UCSD-AML1 (cell line): ENCODE data around the gene MIA2.
"Not testable (repeated sequence)": the region's sequence is repeated elsewhere in the genome, so short reads cannot be mapped to it uniquely, and the experiment has no call there.

Experiments used
- DNase-seq: peaks from one replicate; lab custom pipeline; 2025; ENCODE audit not compliant: unreplicated experiment; lab: John Stamatoyannopoulos, UW

Gene MIA2

GRCh38 chr14:39266525-39266870 is 32.8 kb downstream of the MIA2 start:
- no peak for DNase-seq

GRCh38 chr14:39266871-39267607 is 33.3 kb downstream of the MIA2 start:
- peak; percentile 84 for DNase-seq

- no peak for DNase-seq
Observed at GRCh38 chr14:39267608-39268005, 33.9 kb downstream of the MIA2 start.

- DNase-seq: no peak
Observed at GRCh38 chr14:39268393-39268792, 34.7 kb downstream of the MIA2 start.

- DNase-seq: no peak
Observed at GRCh38 chr14:39272918-39273317, 39.2 kb downstream of the MIA2 start.

GRCh38 chr14:39275395-39275794 is 41.7 kb downstream of the MIA2 start:
- DNase-seq: no peak

GRCh38 chr14:39276005-39276404 is 42.3 kb downstream of the MIA2 start:
- no peak for DNase-seq

GRCh38 chr14:39276579-39277114 is 42.9 kb downstream of the MIA2 start:
- DNase-seq: no peak

GRCh38 chr14:39279515-39279914 is 45.8 kb downstream of the MIA2 start:
- no peak for DNase-seq

GRCh38 chr14:39280678-39281077 is 47.0 kb downstream of the MIA2 start:
- not testable (repeated sequence) for DNase-seq

GRCh38 chr14:39289523-39289922 is 55.8 kb downstream of the MIA2 start:
- DNase-seq: no peak

- DNase-seq: no peak
Observed at GRCh38 chr14:39291701-39292100, 58.0 kb downstream of the MIA2 start.

- DNase-seq: no peak
Observed at GRCh38 chr14:39293629-39294028, 59.9 kb downstream of the MIA2 start.

GRCh38 chr14:39300389-39300788 is 66.7 kb downstream of the MIA2 start:
- DNase-seq: not testable (repeated sequence)

GRCh38 chr14:39302124-39302810 is 68.6 kb downstream of the MIA2 start:
- DNase-seq: no peak

- no peak for DNase-seq
Observed at GRCh38 chr14:39303115-39303514, 69.4 kb downstream of the MIA2 start.

- DNase-seq: no peak
Observed at GRCh38 chr14:39307815-39308214, 74.1 kb downstream of the MIA2 start.

GRCh38 chr14:39310051-39310450 is 76.3 kb downstream of the MIA2 start:
- no peak for DNase-seq

- no peak for DNase-seq
Observed at GRCh38 chr14:39315859-39316444, 82.2 kb downstream of the MIA2 start.

GRCh38 chr14:39316830-39317553 is 83.3 kb downstream of the MIA2 start:
- DNase-seq: no peak

- DNase-seq: no peak
Observed at GRCh38 chr14:39318574-39318973, 84.9 kb downstream of the MIA2 start.
